PC-9 (cell line): ENCODE results near the gene IL2RA. TPM values are rescaled to one million over a fixed set of nuclear protein-coding genes. Genes with fewer than 3 reads are reported as not detected.

Experiments used
- BruUV-seq: library from RNA; stranded (reverse); fragments of 400-500 nt; replicated peaks from 2 replicates; lab custom pipeline; 2021; lab: Mats Ljungman, UMichigan
- CTCF ChIA-PET: fragments of 300-600 bp; sonication (Branson Sonifier 250); formaldehyde crosslinking; loops from one replicate; lab custom pipeline; 2022; ENCODE audit warnings: antibody characterized with exemption; lab: Charles Lee
- POLR2A ChIA-PET: fragments of 300-600 bp; sonication (Branson Sonifier 250); formaldehyde crosslinking; loops from one replicate; lab custom pipeline; 2022; ENCODE audit warnings: antibody characterized with exemption; ENCODE audit not compliant: unreplicated experiment; lab: Charles Lee
- DNase-seq, 2 experiments: peaks; one replicate each; pipeline versions ENCODE4 v3.0.0 to v3.0.0-alpha.2; 2015 to 2022; ENCODE audit warnings: mixed read lengths in 1 of 2
- H2AFZ ChIP-seq: fragments of 200-600 bp; sonication (generic); 2 replicates; pipeline ENCODE4 v1.8.1; 2017; ENCODE audit warnings: antibody characterized with exemption
- H3F3A ChIP-seq: fragments of 200-600 bp; sonication (generic); 2 replicates; pipeline ENCODE4 v1.8.1; 2017; ENCODE audit warnings: antibody characterized with exemption, mild to moderate bottlenecking, low read depth; ENCODE audit not compliant: insufficient read depth
- H3K27ac ChIP-seq: fragments of 200-600 bp; sonication (generic); 2 replicates; pipeline ENCODE4 v1.6.1; 2016; ENCODE audit warnings: mixed run types
- H3K27me3 ChIP-seq: fragments of 200-600 bp; sonication (generic); 2 replicates; pipeline ENCODE4 v1.6.1; 2016; ENCODE audit warnings: low read depth, mixed run types; ENCODE audit not compliant: insufficient read depth
- H3K36me3 ChIP-seq: fragments of 200-600 bp; sonication (generic); 2 replicates; pipeline ENCODE4 v1.6.1; 2016; ENCODE audit warnings: low read depth, mixed run types
- H3K4me1 ChIP-seq: fragments of 200-600 bp; sonication (generic); replicated peaks from 2 replicates; pipeline ENCODE4 v1.6.1; 2016; ENCODE audit warnings: mixed run types; ENCODE audit not compliant: insufficient read depth
- H3K4me2 ChIP-seq: fragments of 200-600 bp; sonication (generic); 2 replicates; pipeline ENCODE4 v1.6.1; 2017; ENCODE audit warnings: mixed run types
- H3K4me3 ChIP-seq: fragments of 200-600 bp; sonication (generic); 2 replicates; pipeline ENCODE4 v1.6.1; 2016; ENCODE audit warnings: mixed run types
- H3K79me2 ChIP-seq: fragments of 200-600 bp; sonication (generic); 2 replicates; pipeline ENCODE4 v1.6.1; 2017; ENCODE audit warnings: low read depth, mixed run types
- H3K9me2 ChIP-seq: fragments of 200-600 bp; sonication (generic); 2 replicates; pipeline ENCODE4 v1.8.1; 2017; ENCODE audit warnings: mild to moderate bottlenecking; ENCODE audit not compliant: insufficient read depth
- H3K9me3 ChIP-seq: fragments of 200-600 bp; sonication (generic); 2 replicates; pipeline ENCODE4 v1.8.1; 2016; ENCODE audit warnings: low read depth; ENCODE audit not compliant: insufficient read depth
- H4K20me1 ChIP-seq: fragments of 200-600 bp; sonication (generic); 2 replicates; pipeline ENCODE4 v1.8.1; 2017; ENCODE audit not compliant: insufficient read depth
- CTCF ChIP-seq: fragments of 200-600 bp; sonication (generic); conservative IDR thresholded peaks from 2 replicates; pipeline ENCODE4 v1.6.1; 2017; ENCODE audit warnings: mixed run types, antibody characterized with exemption, mild to moderate bottlenecking, moderate library complexity
- EZH2 ChIP-seq: fragments of 200-600 bp; sonication (generic); IDR thresholded peaks from 2 replicates; pipeline ENCODE4 v1.8.0; 2017; ENCODE audit warnings: antibody characterized with exemption, low read depth
- intact Hi-C: fragments of 100-400 bp; cut with micrococcal nuclease; formaldehyde crosslinking; loops from one replicate; pipeline ENCODE4 v1.10.0; 2022; ENCODE audit not compliant: unreplicated experiment
- total RNA-seq: library from RNA; stranded (reverse); gene quantifications from 2 replicates; pipeline ENCODE4 v1.2.3, GENCODE V29; 2021

Gene IL2RA
- total RNA-seq, 1 experiment from 2014 or later, result not detected

- H3F3A ChIP-seq, result no peaks in the 10 kb centered on the region
- no peak for DNase-seq
- H3K27me3 ChIP-seq, result no peaks in the 10 kb centered on the region
- no peak overlapping the region for H2AFZ ChIP-seq
- intact Hi-C loops, result no loop called here
- no peaks in the 10 kb centered on the region for H3K36me3 ChIP-seq
- H3K9me2 ChIP-seq, result no peaks in the 10 kb centered on the region
- no peaks in the 10 kb centered on the region for H3K4me1 ChIP-seq
- H3K4me3 ChIP-seq, result no peak overlapping the region
- no TSS peak for BruUV-seq
- ChIA-PET CTCF (no interaction called here), POLR2A (no interaction called here)
- TF ChIP-seq CTCF, result no peak
- no peak for TF ChIP-seq EZH2
- H4K20me1 ChIP-seq, result no peaks in the 10 kb centered on the region
- H3K79me2 ChIP-seq, result no peaks in the 10 kb centered on the region
- H3K4me2 ChIP-seq, result no peak overlapping the region
- no peaks in the 10 kb centered on the region for H3K9me3 ChIP-seq
- no peak overlapping the region for H3K27ac ChIP-seq
Measured at GRCh38 chr10:5988336-5988920, 73.7 kb downstream of the IL2RA start.

GRCh38 chr10:5987747-5988146, 74.4 kb downstream of the IL2RA start:
- Histone ChIP-seq H3K9me2 (no peaks in the 10 kb centered on the region), H3K27me3 (no peaks in the 10 kb centered on the region), H3K4me1 (no peaks in the 10 kb centered on the region), H3K27ac (no peak overlapping the region), H3K79me2 (no peaks in the 10 kb centered on the region), H3K4me3 (no peak overlapping the region), H3F3A (no peaks in the 10 kb centered on the region), H3K36me3 (no peaks in the 10 kb centered on the region), H2AFZ (no peak overlapping the region), H4K20me1 (no peaks in the 10 kb centered on the region), H3K4me2 (no peak overlapping the region), H3K9me3 (no peaks in the 10 kb centered on the region)
- intact Hi-C loops, result no loop called here
- ChIA-PET CTCF (interaction anchor here (0.6 kb wide), 1 partner anchor 1808 kb away, joined by 4 read pairs; no protein-coding TSS in a partner anchor), POLR2A (no interaction called here)
- DNase-seq, result no peak
- no TSS peak for BruUV-seq
- TF ChIP-seq CTCF (no peak), EZH2 (no peak)

GRCh38 chr10:5985029-5985428, 77.1 kb downstream of the IL2RA start:
- H3K4me3 ChIP-seq, result no peak overlapping the region
- H3K27ac ChIP-seq, result no peak overlapping the region
- TF ChIP-seq CTCF, result no peak
- no peak for TF ChIP-seq EZH2
- no peaks in the 10 kb centered on the region for H3K36me3 ChIP-seq
- no peaks in the 10 kb centered on the region for H3K9me2 ChIP-seq
- intact Hi-C loops, result no loop called here
- no peaks in the 10 kb centered on the region for H3F3A ChIP-seq
- no peaks in the 10 kb centered on the region for H4K20me1 ChIP-seq
- no TSS peak for BruUV-seq
- CTCF ChIA-PET, result no interaction called here
- no peaks in the 10 kb centered on the region for H3K27me3 ChIP-seq
- H3K4me2 ChIP-seq, result no peak overlapping the region
- no peaks in the 10 kb centered on the region for H3K9me3 ChIP-seq
- no peaks in the 10 kb centered on the region for H3K79me2 ChIP-seq
- POLR2A ChIA-PET, result no interaction called here
- no peak for DNase-seq
- H2AFZ ChIP-seq, result no peak overlapping the region
- no peaks in the 10 kb centered on the region for H3K4me1 ChIP-seq
